Ovary (tissue), 3 donors: Measurements from ENCODE around the gene ZCCHC17.

Source experiments
- CTCF ChIP-seq, 3 donors: fragments of 450-650 bp in 2 of 3; fragments of 200-600 bp in 1 of 3; IDR thresholded peaks; one replicate each; pipeline versions ENCODE4 v1.5.1 to v1.8.0; 2016 to 2022; ENCODE audit warnings: antibody characterized with exemption in 3 of 3, mild to moderate bottlenecking in 1 of 3
- POLR2A ChIP-seq: fragments of 450-650 bp; IDR thresholded peaks from one replicate; pipeline ENCODE4 v1.6.1; 2017; ENCODE audit warnings: antibody characterized with exemption, mild to moderate bottlenecking, moderate library complexity
- donor health status: DM: no; HTN: no; CAD: no.

DNA sequence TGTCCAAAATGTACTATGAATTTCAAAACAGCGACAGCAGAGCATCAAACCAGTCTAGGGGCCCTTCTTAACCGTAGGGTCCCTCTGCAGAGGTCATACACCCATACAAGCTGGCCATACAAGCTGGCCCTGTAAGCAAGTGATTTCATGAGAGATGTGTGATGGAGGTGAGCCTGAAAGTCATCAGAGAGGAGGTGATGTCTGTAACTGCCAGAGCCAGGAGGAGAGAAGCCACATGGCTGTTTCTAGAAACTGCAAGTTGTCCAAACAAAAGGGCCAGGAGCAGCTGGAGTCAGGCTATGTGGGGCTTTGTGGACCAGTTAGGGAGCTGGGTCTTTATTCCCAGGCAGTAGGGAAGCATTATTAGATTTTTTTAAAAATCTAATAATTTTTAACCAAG lies 101.4 kb downstream of the ZCCHC17 start:
- TF ChIP-seq POLR2A, result no peak
- TF ChIP-seq CTCF (IDR thresholded peaks at IDR 0.05), result no peak
